Measurements from ENCODE around the gene SPEM3.

- no peak for TF ChIP-seq CTCF (conservative IDR thresholded peaks at IDR 0.05; ENCODE audit: low read depth, low read length)
- peak; percentile 86 for TF ChIP-seq POLR2A (IDR thresholded peaks at IDR 0.05; ENCODE audit: low read depth, low read length)
- no peak for TF ChIP-seq CHD1 (IDR thresholded peaks at IDR 0.05; ENCODE audit: low read depth, low read length)
- TF ChIP-seq MAZ (IDR thresholded peaks at IDR 0.05; ENCODE audit: borderline replicate concordance, low read depth, low read length), result 0 out of 2 replicates have a peak, but pooled peaks have one; percentile 47
Observed at GRCh38 chr17:7404737-7405349, 23.8 kb upstream of the SPEM3 start.
